Raji (cell line): ENCODE data around the gene LMTK3.

ENCODE experiments used
- POLR2A ChIP-seq: IDR thresholded peaks from 2 replicates; pipeline ENCODE4 v1.6.1; 2011; ENCODE audit warnings: low read depth, low read length, control low read depth; ENCODE audit not compliant: insufficient read depth

Gene LMTK3

GRCh38 chr19:48474084-48474592, 37.5 kb downstream of the LMTK3 start:
- no peak for TF ChIP-seq POLR2A

- no peak for TF ChIP-seq POLR2A
These were observed 38.3 kb downstream of the LMTK3 start for GRCh38 chr19:48473161-48473966.

- no peak for TF ChIP-seq POLR2A
These were observed 39.8 kb downstream of the LMTK3 start for GRCh38 chr19:48471836-48472235.

- no peak for TF ChIP-seq POLR2A
These were observed 40.8 kb downstream of the LMTK3 start for GRCh38 chr19:48470856-48471255.

- no peak for TF ChIP-seq POLR2A
These were observed 41.5 kb downstream of the LMTK3 start for GRCh38 chr19:48469934-48470680.

GRCh38 chr19:48469289-48469881, 42.2 kb downstream of the LMTK3 start, which contains the start of gene CYTH2:
Gene CYTH2 (plus strand): TSS chr19:48469369. CDS start chr19:48469508, 139 bp downstream.
- peak; percentile 84 for TF ChIP-seq POLR2A

- no peak for TF ChIP-seq POLR2A
These were observed 42.8 kb downstream of the LMTK3 start for GRCh38 chr19:48468772-48469288.

- TF ChIP-seq POLR2A = no peak
These were observed 44.9 kb downstream of the LMTK3 start for GRCh38 chr19:48466561-48467325.

- no peak for TF ChIP-seq POLR2A
These were observed 46.4 kb downstream of the LMTK3 start for GRCh38 chr19:48465215-48465614.

GRCh38 chr19:48461982-48462655, 49.5 kb downstream of the LMTK3 start:
- no peak for TF ChIP-seq POLR2A

- TF ChIP-seq POLR2A = no peak
These were observed 50.0 kb downstream of the LMTK3 start for GRCh38 chr19:48461651-48461981.

- TF ChIP-seq POLR2A = no peak
These were observed 53.6 kb downstream of the LMTK3 start for GRCh38 chr19:48458016-48458415.

GRCh38 chr19:48456864-48457263, 54.8 kb downstream of the LMTK3 start:
- TF ChIP-seq POLR2A = no peak

- no peak for TF ChIP-seq POLR2A
These were observed 55.6 kb downstream of the LMTK3 start for GRCh38 chr19:48455908-48456562.
